IPS-NIHi7 (cell line): ENCODE data around the gene BTBD1.

Experiments used
- DNase-seq: peaks from one replicate; pipeline ENCODE4 v3.0.0; 2012; ENCODE audit warnings: mixed read lengths; ENCODE audit errors: extremely low spot score

BTBD1 gene

DNA sequence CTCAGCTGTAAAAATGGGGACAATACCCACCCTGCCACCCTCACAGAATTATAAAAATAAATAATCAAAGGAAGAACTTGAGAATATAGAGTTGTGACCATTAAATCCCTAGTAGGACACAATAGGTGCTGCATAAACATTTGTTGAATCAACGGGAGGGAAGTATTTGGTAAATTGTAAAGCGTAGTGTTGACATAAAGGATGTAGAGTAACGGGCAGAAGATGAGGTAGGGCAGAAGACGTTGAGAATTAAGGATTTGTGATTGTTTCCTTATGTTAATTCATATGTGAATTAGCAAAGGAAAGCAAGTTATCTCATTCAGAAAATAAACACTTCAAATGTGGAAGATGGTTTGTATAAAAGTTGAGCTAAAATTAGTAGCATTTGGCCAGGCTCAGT, 73.9 kb downstream of the BTBD1 start:
- no peak for DNase-seq

DNA sequence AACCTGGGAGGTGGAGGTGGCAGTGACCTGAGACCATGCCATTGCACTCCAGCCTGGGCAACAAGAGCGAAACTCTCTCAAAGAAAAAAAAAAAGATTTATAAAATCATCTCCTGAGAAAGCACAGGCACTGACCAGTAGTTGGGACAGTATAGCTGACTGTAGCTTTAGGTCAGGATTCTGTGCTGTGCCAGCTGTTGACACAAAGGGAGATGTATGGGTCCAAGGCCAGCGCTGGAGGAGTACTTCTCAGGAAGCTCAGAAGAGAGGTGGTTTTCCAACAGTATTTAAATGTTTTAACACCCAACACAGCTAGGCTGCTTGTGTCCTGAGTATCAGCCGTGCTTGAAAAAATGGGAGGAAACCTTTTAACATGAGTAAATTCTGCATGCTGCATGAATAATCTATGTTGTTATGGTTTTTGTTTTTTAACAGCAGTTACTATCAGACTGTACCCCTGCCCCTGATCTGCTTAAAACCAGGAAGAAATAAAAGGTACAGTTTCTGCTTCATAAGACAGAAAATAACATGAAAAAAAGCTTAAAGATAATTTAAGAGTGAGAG, 74.5 kb downstream of the BTBD1 start:
- DNase-seq, result no peak

DNA sequence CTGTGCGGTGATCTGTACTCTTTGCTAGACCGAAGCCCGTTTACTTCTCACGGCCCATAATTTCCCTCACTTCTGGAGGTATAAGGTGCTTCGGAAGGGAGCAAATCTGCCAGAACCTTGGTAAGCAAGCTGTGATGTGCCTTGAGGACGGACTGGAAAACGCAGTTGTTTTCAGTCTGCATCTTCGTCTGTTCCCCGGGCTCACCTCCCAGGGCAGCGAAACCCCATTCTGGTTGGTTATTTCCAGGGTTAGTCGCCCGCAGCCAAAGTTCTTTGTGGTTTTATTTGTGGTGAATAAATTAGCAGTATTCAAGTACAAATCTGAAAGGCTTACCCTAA, 80.6 kb downstream of the BTBD1 start:
- peak; percentile 41 for DNase-seq

GRCh38 chr15:82985688-82986441, 81.2 kb downstream of the BTBD1 start, which contains the start of gene RAMAC:
RAMAC (plus strand) TSS chr15:82986210; CDS start chr15:82989019, 2,809 bp downstream.
- DNase-seq, result peak; percentile 88

- no peak for DNase-seq
Measured at GRCh38 chr15:82980981-82981380, 86.1 kb downstream of the BTBD1 start.

GRCh38 chr15:82979726-82980125, 87.3 kb downstream of the BTBD1 start:
- no peak for DNase-seq

GRCh38 chr15:82978438-82978837, 88.6 kb downstream of the BTBD1 start:
- DNase-seq, result no peak

- no peak for DNase-seq
Measured at GRCh38 chr15:82977076-82977475, 90.0 kb downstream of the BTBD1 start.

- no peak for DNase-seq
Measured at GRCh38 chr15:82972990-82973389, 94.1 kb downstream of the BTBD1 start.

DNA sequence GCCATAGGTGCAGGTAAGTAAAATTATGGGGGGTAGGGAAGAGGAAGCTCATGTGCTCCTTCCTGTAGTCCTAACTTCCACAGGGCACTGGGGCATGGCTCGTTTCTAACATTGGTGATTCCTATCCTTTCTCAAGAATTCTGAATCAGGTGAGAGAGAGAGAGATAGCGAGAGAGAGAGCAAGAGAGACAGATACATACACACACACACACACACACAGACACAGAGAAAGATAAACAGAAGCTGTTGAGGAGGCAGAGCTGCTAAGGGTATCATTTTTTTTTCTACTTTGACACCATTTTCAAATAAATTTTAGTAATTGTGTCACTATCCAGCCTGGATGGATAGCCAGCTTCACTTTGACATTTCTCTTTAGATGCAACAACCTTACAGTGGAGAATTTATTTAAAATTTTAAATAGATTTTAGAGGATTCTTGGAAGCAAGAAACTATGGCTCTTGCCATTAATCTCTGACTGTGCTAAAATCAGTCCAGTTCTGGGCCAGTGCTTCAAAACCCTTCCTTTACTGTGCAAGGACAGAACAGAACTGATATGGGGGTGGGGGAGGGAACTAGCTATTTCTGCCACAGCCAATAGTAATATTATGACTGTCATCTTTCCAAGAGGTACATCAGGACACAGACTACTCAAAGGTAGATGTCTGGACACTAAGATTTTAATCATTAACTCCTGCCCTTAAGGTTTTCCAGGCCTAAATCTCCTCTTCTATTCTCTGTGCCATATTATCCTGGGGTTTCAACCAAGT, 95.7 kb downstream of the BTBD1 start:
- DNase-seq, result no peak

GRCh38 chr15:82970696-82971095, 96.4 kb downstream of the BTBD1 start:
- DNase-seq, result no peak

GRCh38 chr15:82970078-82970686, 96.9 kb downstream of the BTBD1 start:
- DNase-seq, result no peak

DNA sequence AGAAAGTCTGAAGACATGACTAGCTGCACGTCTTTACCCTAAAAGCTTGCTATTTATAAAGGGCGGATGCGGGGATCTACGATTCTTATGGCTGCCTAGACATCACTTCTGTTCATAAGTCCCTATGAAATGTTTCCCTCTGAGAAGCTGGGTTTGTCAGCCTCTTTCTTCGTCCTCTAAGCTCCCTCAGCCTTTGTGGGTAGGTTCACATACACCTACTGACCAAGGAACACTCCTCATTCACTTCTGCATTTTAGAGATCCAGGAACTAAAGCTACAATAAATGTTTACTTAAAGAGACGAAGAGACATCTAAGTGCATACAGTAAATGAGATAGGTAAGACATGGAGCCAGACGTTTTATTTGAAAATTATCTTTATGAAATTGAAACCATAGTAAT, 97.7 kb downstream of the BTBD1 start:
- DNase-seq, result no peak

- no peak for DNase-seq
Measured at GRCh38 chr15:82968066-82968465, 99.0 kb downstream of the BTBD1 start.

- no peak for DNase-seq
Measured at GRCh38 chr15:82966671-82967071, 100.4 kb downstream of the BTBD1 start.
